Measurements from ENCODE around the gene C12orf50. TPM values are rescaled to one million over a fixed set of nuclear protein-coding genes. Genes with fewer than 3 reads are reported as not detected.

C12orf50 gene
- total and polyA plus RNA-seq, 5 experiments from 2014 or later, result 0.13 to 0.14 TPM; not detected in 3

- DNase-seq, result no peak
- H3K27me3 Mint-ChIP-seq, result peaks cover 0 to 10% (median 3%) of the 10 kb centered on the region in 5 donors
- H3K4me1 Mint-ChIP-seq, result no peaks in the 10 kb centered on the region
- H3K4me3 Mint-ChIP-seq, result no peak overlapping the region
- no peaks in the 10 kb centered on the region for H3K36me3 Mint-ChIP-seq
- no peak overlapping the region for H3K27ac Mint-ChIP-seq
- no peak for ATAC-seq
- peaks cover 0 to 11% (median 2%) of the 10 kb centered on the region in 9 donors for H3K9me3 Mint-ChIP-seq
- POLR2A ChIA-PET, result no interaction called here
Measured at GRCh38 chr12:87930627-87931026, 98.6 kb downstream of the C12orf50 start.

Other genes starting within 250 kb of the C12orf50 start
- gene CEP290, start 112.7 kb upstream of the C12orf50 start, total RNA-seq, result 10 to 100 TPM; 20.5 to 22.3 TPM
- gene CEP290, start 112.7 kb upstream of the C12orf50 start, polyA plus RNA-seq, result 1 to 10 TPM; 4.3 to 6.5 (median 4.4) TPM
- gene TMTC3, start 112.9 kb upstream of the C12orf50 start, total RNA-seq, result 10 to 100 TPM in 1 of 2 experiments, 1 to 10 TPM in 1; 8.9 to 11.9 TPM
- 1 to 10 TPM; 1.2 to 2.4 (median 1.3) TPM for gene TMTC3, start 112.9 kb upstream of the C12orf50 start, polyA plus RNA-seq

All from naive thymus-derived CD8-positive, alpha-beta T cell (primary cell).